GM20431 (cell line): Measurements from ENCODE around the gene AXL.

ENCODE experiments used
- in situ Hi-C: fragments of 300-500 bp; cut with MseI, MboI; formaldehyde crosslinking; loops from one replicate; pipeline ENCODE4 v1.15.0; 2020; ENCODE audit warnings: low sequenced_read_pairs; ENCODE audit not compliant: unreplicated experiment

AXL gene

DNA sequence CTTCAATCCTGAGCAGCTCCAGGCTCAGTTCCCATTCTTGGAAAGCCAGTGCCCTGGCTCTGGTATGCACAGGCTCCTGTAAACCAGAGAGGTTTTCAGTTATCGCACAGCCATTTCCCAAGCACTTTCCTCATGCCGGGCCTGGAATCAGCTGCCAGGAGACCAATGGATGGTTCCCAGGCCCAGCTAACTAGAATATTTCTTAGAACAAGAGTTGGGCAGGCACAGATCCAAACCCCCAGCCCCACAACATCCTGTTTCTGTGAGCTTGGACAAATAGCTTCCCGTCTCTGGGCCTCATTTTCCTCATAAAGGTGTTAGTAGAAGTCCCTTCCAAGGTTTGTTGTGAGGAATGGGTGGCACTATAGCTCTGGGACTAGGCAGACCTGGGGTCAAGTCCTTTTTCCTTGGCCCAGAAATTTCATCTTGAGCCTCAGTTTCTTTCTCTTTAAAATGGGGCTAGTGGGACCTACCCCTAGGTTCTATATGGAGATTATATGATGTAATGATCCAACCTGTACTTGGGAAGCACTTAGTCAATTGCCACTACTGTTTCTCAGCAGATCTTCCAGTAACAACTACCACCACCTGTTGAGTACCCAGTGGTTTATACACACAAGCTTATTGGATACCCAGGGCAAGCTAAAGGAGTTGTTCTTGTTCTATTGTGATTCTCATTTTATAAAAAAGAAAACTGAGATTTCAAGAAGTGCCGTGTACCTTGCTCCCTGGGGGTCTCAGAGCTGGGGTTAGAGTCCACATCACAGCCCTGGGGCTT lies 85.9 kb downstream of the AXL start:
- in situ Hi-C loops, result loop anchor here (10.0 kb wide), 1 partner anchor 100 kb away; no protein-coding TSS in a partner anchor

DNA sequence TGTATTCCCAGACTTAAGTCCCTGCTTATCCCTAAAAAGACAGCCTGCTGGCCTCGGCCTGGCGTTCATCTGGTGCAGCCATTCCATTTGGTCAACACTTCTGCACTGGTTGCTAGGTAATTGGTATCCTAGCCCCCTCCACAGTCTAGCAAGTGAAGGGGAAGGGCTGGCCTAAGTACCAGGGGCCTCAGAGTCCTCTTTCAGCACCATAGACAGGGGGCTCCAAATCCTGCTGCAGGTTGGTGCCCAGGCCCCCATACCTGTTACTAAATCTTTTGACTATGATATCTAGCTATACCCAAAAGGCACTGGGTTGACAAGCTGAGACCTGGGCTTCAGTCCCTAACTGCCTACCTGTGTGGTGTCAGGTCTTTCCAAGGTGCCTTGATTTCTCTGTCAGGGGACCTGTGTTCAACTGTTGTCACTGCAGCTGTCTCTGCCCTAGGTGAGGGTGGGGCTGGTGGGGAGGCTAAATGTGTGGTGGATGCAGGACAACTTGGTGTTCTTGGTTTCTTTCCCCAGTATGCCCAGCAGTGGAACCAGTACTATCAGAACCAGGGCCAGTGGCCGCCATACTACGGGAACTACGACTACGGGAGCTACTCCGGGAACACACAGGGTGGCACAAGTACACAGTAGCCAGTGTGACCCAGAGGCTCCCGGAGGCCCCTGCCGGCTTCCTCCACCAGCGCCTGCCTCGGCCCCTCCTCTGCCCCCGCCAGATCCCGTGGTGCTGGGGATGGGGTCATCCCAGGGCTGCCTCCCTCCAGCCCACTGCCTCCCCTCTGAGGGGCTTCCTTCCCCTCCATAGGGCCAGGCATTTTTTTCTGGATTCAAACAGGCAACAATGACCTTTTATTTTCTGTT lies 87.1 kb downstream of the AXL start:
- in situ Hi-C loops, result loop anchor here (10.0 kb wide), 1 partner anchor 101 kb away; no protein-coding TSS in a partner anchor

DNA sequence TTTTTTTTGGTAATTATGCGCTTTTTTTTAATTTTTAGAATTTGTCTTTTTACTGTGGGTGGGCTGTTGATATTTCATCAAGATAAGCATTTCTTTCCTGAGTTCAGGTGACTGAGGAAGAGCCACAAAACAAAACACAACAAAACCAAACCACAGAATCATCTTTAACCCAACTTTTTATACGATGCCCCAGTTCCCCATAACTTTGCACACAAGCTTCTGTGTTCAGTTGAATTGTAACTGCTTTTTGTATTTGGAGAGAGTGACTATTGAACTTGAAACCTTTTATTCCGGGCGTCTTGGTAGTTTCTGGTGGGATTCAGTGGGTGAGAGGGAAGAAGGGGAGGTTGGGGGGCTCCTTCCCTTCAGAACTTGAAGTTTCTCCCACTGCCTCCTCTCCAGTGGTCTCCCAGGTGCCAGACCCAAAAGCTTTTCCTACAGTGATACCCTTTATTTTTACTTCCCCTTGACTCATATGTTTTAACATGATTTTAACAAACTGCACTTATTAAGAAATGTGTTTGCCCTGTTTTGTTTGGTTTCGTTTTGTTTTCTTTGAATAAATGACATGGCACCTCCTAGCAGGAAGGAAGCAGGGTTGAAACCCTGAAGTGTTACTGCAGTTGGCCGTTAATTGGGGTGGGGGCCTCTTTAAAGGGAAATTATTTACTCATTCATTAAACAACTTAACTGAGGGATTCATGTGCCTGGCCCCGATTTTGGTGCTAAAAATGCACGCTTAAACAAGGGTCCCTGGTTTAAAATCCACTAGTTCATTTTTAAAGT lies 88.3 kb downstream of the AXL start:
- in situ Hi-C loops, result loop anchor here (10.0 kb wide), 1 partner anchor 102 kb away; no protein-coding TSS in a partner anchor

DNA sequence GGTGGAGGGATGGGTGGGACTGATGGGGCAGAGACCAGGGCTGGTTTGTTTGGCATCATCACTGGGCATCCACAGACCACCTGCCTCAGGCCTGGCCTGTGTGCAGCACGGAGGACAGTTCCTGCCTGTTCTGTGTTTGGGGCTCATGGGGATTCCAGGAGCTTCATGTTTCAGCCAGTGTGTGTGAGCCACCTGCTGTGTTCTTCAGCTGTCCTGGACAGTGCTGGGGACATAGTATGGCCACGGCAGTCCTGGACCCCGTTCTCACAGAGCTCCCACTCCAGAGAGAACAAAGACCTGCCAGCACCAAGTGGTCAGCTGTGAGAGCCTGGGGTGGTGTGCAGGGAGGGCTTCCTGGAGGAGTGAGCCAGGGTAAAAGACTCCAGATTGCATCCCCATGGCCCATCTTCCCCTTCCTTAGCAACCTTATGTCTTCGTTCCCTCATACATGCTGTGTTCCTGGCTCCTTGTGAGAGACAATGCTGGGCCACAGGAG lies 89.0 kb downstream of the AXL start:
- in situ Hi-C loops, result loop anchor here (10.0 kb wide), 1 partner anchor 103 kb away; no protein-coding TSS in a partner anchor

DNA sequence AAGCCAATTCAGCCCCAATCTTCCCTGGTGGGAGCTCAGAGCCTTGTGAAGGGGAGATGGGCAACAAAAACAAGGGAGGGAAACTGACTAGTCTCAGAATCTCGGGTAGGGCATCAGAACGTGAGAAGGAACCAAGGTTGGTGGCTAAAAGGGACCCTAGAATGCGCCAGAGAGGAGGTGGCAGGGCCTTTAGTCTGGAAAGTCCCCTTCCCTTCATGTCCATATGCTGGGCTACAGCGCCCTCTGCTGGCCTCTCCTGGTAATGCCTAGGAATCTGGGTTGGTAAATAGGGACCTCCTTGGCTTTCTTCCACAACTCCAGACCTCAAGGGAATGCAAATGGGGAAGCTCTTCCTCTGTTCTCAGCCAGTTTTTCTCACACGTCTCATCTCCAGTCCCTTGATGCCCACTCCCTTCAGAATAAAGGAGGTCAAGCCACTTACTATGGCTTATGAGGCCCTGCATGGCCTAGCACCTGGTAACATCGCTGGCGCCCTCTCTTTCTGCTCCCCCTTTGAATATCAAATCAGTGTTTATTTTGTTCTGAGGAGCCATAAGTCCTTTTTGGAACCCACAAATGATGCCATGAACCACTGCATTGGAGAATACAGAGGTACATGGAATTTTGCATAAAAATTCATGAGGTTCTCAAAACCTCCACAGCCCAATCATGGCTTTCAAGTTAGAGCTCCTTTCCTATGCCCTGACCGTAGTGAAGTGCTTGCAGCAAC lies 89.6 kb downstream of the AXL start:
- in situ Hi-C loops, result loop anchor here (10.0 kb wide), 1 partner anchor 104 kb away; no protein-coding TSS in a partner anchor

DNA sequence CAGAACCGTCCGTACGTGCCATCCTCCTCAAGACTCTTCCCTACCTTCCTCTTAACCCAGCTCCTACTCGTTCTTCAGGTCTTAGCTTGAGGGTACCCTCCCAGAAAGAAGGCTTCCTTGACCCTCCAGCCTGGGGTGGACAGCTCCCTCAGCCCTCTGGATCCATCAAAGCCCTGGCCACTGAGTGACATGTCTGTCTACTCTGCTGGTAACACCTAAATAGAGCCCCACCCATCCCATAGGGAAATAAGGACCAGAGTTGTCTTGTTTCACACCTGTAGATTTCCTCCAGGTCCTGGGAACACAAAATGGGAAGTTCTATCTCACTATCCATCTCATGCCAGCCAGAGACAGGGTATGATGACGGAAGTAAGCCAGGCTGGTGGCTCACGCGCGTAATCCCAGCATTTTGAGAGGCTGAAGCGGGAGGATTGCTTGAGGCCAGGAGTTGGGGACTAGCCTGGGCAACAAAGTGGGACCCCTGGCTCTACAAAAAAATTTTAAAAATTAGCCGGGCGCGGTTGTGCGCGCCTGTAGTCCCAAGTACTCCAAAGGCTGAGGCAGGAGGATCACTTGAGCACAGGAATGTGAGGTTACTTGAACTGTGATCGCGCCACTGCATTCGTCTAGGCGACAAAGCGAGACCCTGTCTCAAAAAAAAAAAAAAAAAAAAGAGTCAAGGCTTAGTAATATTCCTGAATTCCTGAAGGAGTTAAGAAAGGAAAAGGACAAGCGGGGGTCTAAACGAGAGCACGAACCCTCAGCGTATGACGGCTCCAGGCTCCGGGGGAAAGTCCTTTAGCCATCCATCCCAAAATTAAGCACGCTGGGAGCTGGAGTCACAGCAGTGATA lies 90.4 kb downstream of the AXL start:
- in situ Hi-C loops, result loop anchor here (10.0 kb wide), 1 partner anchor 105 kb away; no protein-coding TSS in a partner anchor

DNA sequence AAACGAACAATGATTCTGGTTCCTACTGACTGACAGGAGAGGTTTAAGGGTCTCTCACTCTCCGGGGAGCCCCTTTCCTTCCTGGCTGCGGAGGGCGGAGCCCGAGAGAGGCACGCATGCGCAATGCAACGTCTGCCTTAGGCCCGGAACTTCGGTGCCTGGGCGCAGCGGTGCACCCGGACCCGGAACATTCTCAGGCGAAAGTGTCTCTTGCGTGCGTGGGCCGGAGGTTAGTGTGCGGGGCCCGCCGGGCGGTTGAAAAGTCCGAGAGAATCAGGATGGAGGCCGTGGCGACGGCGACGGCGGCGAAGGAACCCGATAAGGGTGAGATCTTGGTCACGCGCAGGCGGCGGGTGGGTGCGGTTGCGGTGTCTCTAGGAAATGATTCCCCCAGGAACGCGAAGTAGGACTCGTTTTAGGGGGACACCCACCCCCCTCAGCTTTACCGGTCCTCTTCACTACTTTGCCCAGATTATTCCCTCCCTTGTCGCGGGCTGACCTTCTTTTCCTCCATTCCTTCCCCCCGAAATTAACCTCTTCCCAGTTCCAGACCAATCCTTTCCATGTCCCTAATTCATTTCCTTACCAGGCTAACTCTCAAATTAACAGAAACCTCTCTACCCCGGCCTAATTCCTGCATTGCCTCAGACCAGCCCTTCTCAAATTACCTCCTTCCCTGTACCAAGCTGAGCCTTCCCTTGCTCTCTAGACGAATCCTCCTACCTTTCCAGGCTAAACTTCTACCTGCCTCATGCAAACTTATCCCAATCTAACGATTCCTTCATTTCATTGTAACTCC lies 91.2 kb downstream of the AXL start, which contains the start of gene CCDC97:
CCDC97 (plus strand) TSS at position 140 of the 799 bp plus-strand sequence; CDS start at position 279, 139 bp downstream.
- in situ Hi-C loops, result no loop called here

DNA sequence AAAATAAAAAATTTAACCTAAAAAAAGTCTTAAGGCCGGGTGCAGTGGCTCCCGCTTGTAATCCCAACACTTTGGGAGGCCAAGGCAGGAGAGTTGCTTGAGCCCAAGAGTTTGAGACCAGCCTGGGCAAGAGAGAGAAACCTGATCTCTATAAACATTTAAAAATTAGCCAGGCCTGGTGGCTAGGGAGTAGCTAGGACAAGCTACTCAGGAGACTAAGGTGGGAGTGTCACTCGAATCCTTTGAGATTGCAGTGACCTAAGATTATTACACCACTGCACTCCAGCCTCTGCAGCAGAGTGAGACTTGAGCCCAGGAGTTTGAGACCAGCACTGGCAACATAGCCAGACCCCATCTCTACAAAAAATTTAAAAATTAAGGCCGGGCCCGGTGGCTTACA lies 92.0 kb downstream of the AXL start:
- in situ Hi-C loops, result no loop called here
